A549 (cell line): ENCODE measurements around the gene SLC25A39.

ENCODE experiments used
- CHD2 ChIP-seq: fragments of 150-350 bp; IDR thresholded peaks from 2 replicates; pipeline ENCODE4 v1.6.1; 2014; ENCODE audit warnings: low read length; ENCODE audit not compliant: partially characterized antibody
- CHD4 ChIP-seq: fragments of 200-600 bp; sonication (generic); IDR thresholded peaks from 2 replicates; pipeline ENCODE4 v1.6.1; 2016; ENCODE audit warnings: antibody characterized with exemption, mild to moderate bottlenecking, borderline replicate concordance
- CTCF ChIP-seq: fragments of >200 bp; sonication (Bioruptor Twin); formaldehyde crosslinking; IDR thresholded peaks from 3 replicates; pipeline ENCODE4 v1.5.1; 2016
- HOXA7 ChIP-seq: fragments of 250-450 bp; sonication (Bioruptor Pico); IDR thresholded peaks from 2 replicates; pipeline ENCODE4 v1.5.0; 2020; ENCODE audit warnings: mild to moderate bottlenecking, moderate library complexity
- JUN ChIP-seq, 2 experiments: fragments of >200 bp; sonication (Bioruptor Twin); formaldehyde crosslinking; IDR thresholded peaks; 2 replicates in 1 of 2; 3 replicates in 1 of 2; pipeline ENCODE4 v1.6.1; 2016 to 2017
- POLR2A ChIP-seq: IDR thresholded peaks from 2 replicates; pipeline ENCODE4 v1.6.1; 2012; ENCODE audit warnings: mild to moderate bottlenecking, low read length
- POLR2AphosphoS2 ChIP-seq: conservative IDR thresholded peaks from 2 replicates; pipeline ENCODE4 v1.6.1; 2012; ENCODE audit warnings: low read length, improper control_type of control experiment, inconsistent platforms
- RFX5 ChIP-seq: fragments of 450-650 bp; IDR thresholded peaks from 2 replicates; pipeline ENCODE4 v1.7.1; 2014; ENCODE audit warnings: antibody characterized with exemption, mild to moderate bottlenecking, moderate library complexity
- SMC3 ChIP-seq: fragments of >200 bp; sonication (Bioruptor Twin); formaldehyde crosslinking; IDR thresholded peaks from 3 replicates; pipeline ENCODE4 v1.6.1; 2018; ENCODE audit warnings: inconsistent platforms
- TF ChIP-seq, protein P1 (sequence below): IDR thresholded peaks from 2 replicates; pipeline ENCODE4 v1.6.1; 2012; ENCODE audit warnings: low read depth, borderline replicate concordance

DNA sequence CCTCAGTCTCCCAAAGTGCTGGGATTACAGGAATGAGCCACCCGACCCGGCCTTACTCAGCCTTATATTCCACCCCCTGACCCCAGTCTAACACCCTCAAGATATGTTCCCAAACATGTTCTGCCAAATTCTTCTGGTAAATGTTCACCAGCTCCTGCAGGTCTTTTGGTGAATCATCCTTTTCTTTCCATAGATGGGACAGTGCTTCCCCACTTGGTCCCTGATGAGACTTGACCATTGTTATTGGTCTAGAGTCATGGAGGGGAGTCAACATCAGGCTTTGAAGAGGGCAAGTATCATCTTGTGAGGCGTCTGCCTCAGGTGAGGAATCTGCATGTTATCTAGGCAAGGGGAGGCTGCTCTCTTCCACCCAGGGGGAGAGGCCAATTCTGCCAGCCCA is 26.6 kb downstream of the SLC25A39 start:
- TF ChIP-seq POLR2A (no peak), CHD2 (no peak), CTCF (no peak), POLR2AphosphoS2 (no peak), JUN (IDR thresholded peaks at IDR 0.05) (no peak), HOXA7 (CRISPR knock-in tag) (no peak), CHD4 (no peak), SMC3 (no peak), RFX5 (no peak)
- TF ChIP-seq, protein P1, sequence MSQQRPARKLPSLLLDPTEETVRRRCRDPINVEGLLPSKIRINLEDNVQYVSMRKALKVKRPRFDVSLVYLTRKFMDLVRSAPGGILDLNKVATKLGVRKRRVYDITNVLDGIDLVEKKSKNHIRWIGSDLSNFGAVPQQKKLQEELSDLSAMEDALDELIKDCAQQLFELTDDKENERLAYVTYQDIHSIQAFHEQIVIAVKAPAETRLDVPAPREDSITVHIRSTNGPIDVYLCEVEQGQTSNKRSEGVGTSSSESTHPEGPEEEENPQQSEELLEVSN, result no peak
